SK-N-SH (cell line): ENCODE results near the gene BACE1-AS.
"Not testable (repeated sequence)": the region's sequence is repeated elsewhere in the genome, so short reads cannot be mapped to it uniquely, and the experiment has no call there.

Source experiments
- CTCF ChIP-seq: fragments of 200-600 bp; sonication (generic); IDR thresholded peaks from 2 replicates; pipeline ENCODE4 v1.6.1; 2017; ENCODE audit warnings: antibody characterized with exemption, mild to moderate bottlenecking, moderate library complexity
- FOSL2 ChIP-seq: IDR thresholded peaks from 2 replicates; pipeline ENCODE4 v1.4.0; 2012; ENCODE audit warnings: low read depth, mild to moderate bottlenecking, moderate library complexity, borderline replicate concordance
- GABPA ChIP-seq: IDR thresholded peaks from 2 replicates; pipeline ENCODE4 v1.4.0; 2012; ENCODE audit warnings: low read depth, mild to moderate bottlenecking
- MAX ChIP-seq: IDR thresholded peaks from 2 replicates; pipeline ENCODE4 v1.4.0; 2012; ENCODE audit warnings: low read depth
- RCOR1 ChIP-seq: fragments of 150-350 bp; IDR thresholded peaks from 2 replicates; pipeline ENCODE4 v1.6.1; 2017; ENCODE audit warnings: antibody characterized with exemption, low read length
- REST ChIP-seq: IDR thresholded peaks from 2 replicates; pipeline ENCODE4 v1.6.1; 2012; ENCODE audit warnings: mild to moderate bottlenecking, low read depth, low read length, moderate library complexity
- RXRA ChIP-seq: IDR thresholded peaks from 2 replicates; pipeline ENCODE4 v1.4.0; 2012; ENCODE audit warnings: low read depth, mild to moderate bottlenecking, borderline replicate concordance
- SIN3A ChIP-seq: IDR thresholded peaks from 2 replicates; pipeline ENCODE4 v1.6.1; 2012; ENCODE audit warnings: low read depth, mild to moderate bottlenecking, low read length, moderate library complexity, borderline replicate concordance
- SMC3 ChIP-seq: IDR thresholded peaks from 2 replicates; pipeline ENCODE4 v1.6.1; 2012; ENCODE audit warnings: low read depth, low read length, improper control_type of control experiment
- TAF1 ChIP-seq: IDR thresholded peaks from 2 replicates; pipeline ENCODE4 v1.6.1; 2012; ENCODE audit warnings: low read depth, mild to moderate bottlenecking, low read length, moderate library complexity, borderline replicate concordance
- TCF12 ChIP-seq: IDR thresholded peaks from 2 replicates; pipeline ENCODE4 v1.4.0; 2012
- USF1 ChIP-seq: IDR thresholded peaks from 2 replicates; pipeline ENCODE4 v1.4.0; 2012; ENCODE audit warnings: low read depth, borderline replicate concordance
- YY1 ChIP-seq: IDR thresholded peaks from 2 replicates; pipeline ENCODE4 v1.4.0; 2012; ENCODE audit warnings: low read depth, mild to moderate bottlenecking

GRCh38 chr11:117264624-117265323, 26.4 kb upstream of the BACE1-AS start:
- not testable (repeated sequence) for TF ChIP-seq GABPA, SMC3, CTCF, TAF1, TCF12, REST, SIN3A, RXRA, USF1, YY1, FOSL2, RCOR1, MAX
